ENCODE measurements around the gene CFAP46.
"Not testable (repeated sequence)": the region's sequence is repeated elsewhere in the genome, so short reads cannot be mapped to it uniquely, and the experiment has no call there.

CFAP46 gene

GRCh38 chr10:132933308-132934042 lies 8.9 kb downstream of the CFAP46 start:
- ChIA-PET CTCF (no interaction called here), POLR2A (no interaction called here)
- no peak for DNase-seq (ENCODE audit: extremely low spot score)
- no peak for TF ChIP-seq LEF1 (IDR thresholded peaks at IDR 0.05; ENCODE audit: borderline replicate concordance)
- no peak for TF ChIP-seq SP1 (IDR thresholded peaks at IDR 0.05)
- no peak for TF ChIP-seq SUZ12 (IDR thresholded peaks at IDR 0.05)
- TF ChIP-seq ARNT (IDR thresholded peaks at IDR 0.05): no peak
- no peak for TF ChIP-seq HDGF (IDR thresholded peaks at IDR 0.05; ENCODE audit: borderline replicate concordance)
- no peak for TF ChIP-seq ELF4 (IDR thresholded peaks at IDR 0.05)
- no peak for TF ChIP-seq CTBP1 (IDR thresholded peaks at IDR 0.05; ENCODE audit: borderline replicate concordance)
- TF ChIP-seq PKNOX1 (IDR thresholded peaks at IDR 0.05): no peak
- no peak for TF ChIP-seq BHLHE40 (IDR thresholded peaks at IDR 0.05; ENCODE audit: borderline replicate concordance)
- no peak for TF ChIP-seq TARDBP (IDR thresholded peaks at IDR 0.05)
- no peak for TF ChIP-seq FOXA1 (IDR thresholded peaks at IDR 0.05)
- no peak for TF ChIP-seq FOXM1 (IDR thresholded peaks at IDR 0.05; ENCODE audit: borderline replicate concordance)
- no peak for TF ChIP-seq ZNF384 (IDR thresholded peaks at IDR 0.05)
- TF ChIP-seq FOXK2 (IDR thresholded peaks at IDR 0.05): no peak
- no peak for TF ChIP-seq L3MBTL2 (conservative IDR thresholded peaks at IDR 0.05)
- no peak for TF ChIP-seq NFRKB (IDR thresholded peaks at IDR 0.05)

DNA sequence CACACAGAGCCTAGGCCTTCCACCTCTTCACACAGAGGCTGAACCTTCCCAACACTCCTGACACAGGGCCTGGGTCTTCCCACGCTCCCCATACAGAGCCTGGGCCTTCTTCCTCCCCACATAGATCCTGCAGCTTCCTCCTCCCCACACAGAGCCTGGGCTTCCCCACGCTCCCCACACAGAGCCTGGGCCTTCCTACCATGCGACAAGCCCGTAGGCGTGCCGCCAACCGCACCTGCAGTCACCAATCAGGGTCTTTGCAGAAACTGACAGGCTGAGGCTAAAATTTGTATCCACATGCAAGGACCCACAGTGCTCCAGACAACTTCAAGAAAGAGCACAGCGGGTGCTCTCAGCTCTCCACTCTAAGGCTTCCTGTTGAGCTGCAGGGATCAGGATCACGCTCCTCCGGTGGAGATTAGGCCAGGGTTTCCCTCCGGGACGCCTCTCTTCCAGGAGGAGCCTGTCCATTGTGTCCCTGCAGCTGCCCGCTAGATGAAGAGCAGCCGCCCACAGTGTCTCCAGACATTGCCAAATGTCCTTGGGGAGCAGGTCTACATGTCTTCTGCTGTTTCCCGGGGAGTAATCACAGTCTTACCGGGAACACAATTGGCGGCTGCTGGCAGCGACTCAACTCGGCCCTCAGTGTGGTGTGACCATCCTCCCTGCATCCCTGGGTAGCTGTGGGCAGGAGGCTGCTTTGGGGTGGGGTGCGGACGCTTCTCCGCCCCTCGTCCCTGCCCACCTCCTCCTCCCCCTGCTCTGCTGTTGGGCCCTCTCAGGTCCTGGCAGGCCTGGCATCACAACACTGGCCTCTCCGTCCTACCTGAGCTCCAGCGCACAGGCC lies 9.7 kb downstream of the CFAP46 start:
- CTCF ChIA-PET: no interaction called here

GRCh38 chr10:132931258-132932250 lies 10.8 kb downstream of the CFAP46 start:
- POLR2A ChIA-PET; DNase-seq (ENCODE audit: extremely low spot score); CTCF ChIA-PET: not testable (repeated sequence)

More for the DNA sequence above, 9.7 kb downstream of the CFAP46 start:
- POLR2A ChIA-PET: no interaction called here
- no peak for TF ChIP-seq CTBP1 (IDR thresholded peaks at IDR 0.05; ENCODE audit: borderline replicate concordance)
- no peak for TF ChIP-seq BHLHE40 (IDR thresholded peaks at IDR 0.05; ENCODE audit: borderline replicate concordance)
- no peak for TF ChIP-seq ZNF384 (IDR thresholded peaks at IDR 0.05)
- no peak for TF ChIP-seq ARNT (IDR thresholded peaks at IDR 0.05)
- no peak for TF ChIP-seq SUZ12 (IDR thresholded peaks at IDR 0.05)
- TF ChIP-seq HDGF (IDR thresholded peaks at IDR 0.05; ENCODE audit: borderline replicate concordance): no peak
- no peak for TF ChIP-seq FOXM1 (IDR thresholded peaks at IDR 0.05; ENCODE audit: borderline replicate concordance)
- no peak for TF ChIP-seq TARDBP (IDR thresholded peaks at IDR 0.05)
- TF ChIP-seq SP1 (IDR thresholded peaks at IDR 0.05): no peak
- TF ChIP-seq FOXK2 (IDR thresholded peaks at IDR 0.05): no peak
- TF ChIP-seq L3MBTL2 (conservative IDR thresholded peaks at IDR 0.05): no peak
- TF ChIP-seq NFRKB (IDR thresholded peaks at IDR 0.05): no peak
- no peak for TF ChIP-seq ELF4 (IDR thresholded peaks at IDR 0.05)
- no peak for TF ChIP-seq LEF1 (IDR thresholded peaks at IDR 0.05; ENCODE audit: borderline replicate concordance)
- no peak for TF ChIP-seq FOXA1 (IDR thresholded peaks at IDR 0.05)
- no peak for TF ChIP-seq PKNOX1 (IDR thresholded peaks at IDR 0.05)
- no peak for DNase-seq (ENCODE audit: extremely low spot score)

DNA sequence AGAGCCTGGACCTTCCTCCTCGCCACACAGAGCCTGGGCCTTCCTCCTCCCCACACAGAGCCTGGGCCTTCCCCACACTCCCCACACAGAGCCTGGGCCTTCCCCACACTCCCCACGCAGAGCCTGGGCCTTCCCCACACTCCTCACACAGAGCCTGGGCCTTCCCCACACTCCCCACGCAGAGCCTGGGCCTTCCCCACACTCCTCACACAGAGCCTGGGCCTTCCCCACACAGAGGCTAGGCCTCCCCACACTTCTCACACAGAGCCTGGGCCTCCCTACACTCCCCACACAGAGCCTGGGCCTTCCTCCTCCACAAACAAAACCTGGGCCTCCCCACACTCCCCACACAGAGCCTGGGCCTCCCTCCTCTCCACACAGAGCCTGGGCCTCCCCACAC lies 11.7 kb downstream of the CFAP46 start:
- DNase-seq (ENCODE audit: extremely low spot score); CTCF ChIA-PET; POLR2A ChIA-PET: not testable (repeated sequence)

DNA sequence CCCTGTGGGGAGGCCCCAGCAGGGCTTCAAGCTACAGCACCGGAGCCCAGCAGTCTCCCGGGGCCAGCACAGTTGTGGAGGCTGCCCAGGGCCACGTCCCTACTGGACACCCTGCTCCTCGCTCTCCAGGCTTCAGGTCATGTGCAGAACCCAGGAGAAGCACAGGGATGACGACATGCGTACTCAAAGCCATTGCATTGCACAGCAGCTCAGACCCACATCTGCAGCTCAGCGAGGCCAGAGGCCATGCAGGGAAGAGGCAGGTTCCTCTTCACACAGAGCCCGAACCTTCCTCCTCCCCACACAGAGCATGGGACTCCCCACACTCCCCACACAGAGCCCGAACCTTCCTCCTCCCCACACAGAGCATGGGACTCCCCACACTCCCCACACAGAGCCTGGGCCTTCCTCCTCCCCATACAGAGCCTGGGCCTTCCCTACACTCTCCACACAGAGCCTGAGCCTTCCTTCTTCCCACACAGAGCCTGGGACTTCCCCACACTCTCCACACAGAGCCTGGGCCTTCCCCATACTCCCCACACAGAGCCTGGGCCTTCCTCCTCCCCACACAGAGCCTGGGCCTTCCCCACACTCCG lies 12.3 kb downstream of the CFAP46 start:
- ChIA-PET CTCF (no interaction called here), POLR2A (no interaction called here)
- no peak for TF ChIP-seq SP1 (IDR thresholded peaks at IDR 0.05)
- TF ChIP-seq LEF1 (IDR thresholded peaks at IDR 0.05; ENCODE audit: borderline replicate concordance): no peak
- TF ChIP-seq ARNT (IDR thresholded peaks at IDR 0.05): no peak
- no peak for TF ChIP-seq FOXK2 (IDR thresholded peaks at IDR 0.05)
- no peak for TF ChIP-seq ZNF384 (IDR thresholded peaks at IDR 0.05)
- no peak for TF ChIP-seq ELF4 (IDR thresholded peaks at IDR 0.05)
- TF ChIP-seq CTBP1 (IDR thresholded peaks at IDR 0.05; ENCODE audit: borderline replicate concordance): no peak
- TF ChIP-seq HDGF (IDR thresholded peaks at IDR 0.05; ENCODE audit: borderline replicate concordance): no peak
- TF ChIP-seq SUZ12 (IDR thresholded peaks at IDR 0.05): no peak
- DNase-seq (ENCODE audit: extremely low spot score): no peak

DNA sequence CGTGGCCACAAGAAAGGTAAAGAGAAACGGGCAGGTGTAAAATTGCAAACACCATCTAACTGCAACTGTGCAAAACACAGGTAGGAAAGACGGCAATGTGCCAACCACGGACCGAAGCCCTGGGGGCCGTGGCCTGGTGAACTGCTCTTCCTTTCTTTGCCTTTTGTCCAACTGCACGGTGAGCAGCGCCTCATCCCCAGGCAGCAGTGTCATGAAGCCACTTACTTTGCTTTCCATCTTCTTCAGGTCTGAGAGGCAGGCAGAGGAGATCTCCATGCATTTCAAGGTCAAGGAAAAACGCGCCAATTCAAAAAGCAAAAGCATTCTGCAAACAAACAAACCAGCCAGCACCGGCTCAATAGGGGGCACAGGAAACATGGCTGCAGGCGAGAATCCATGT lies 12.9 kb downstream of the CFAP46 start:
- no peak for DNase-seq (ENCODE audit: extremely low spot score)
- POLR2A ChIA-PET: no interaction called here
- TF ChIP-seq L3MBTL2 (conservative IDR thresholded peaks at IDR 0.05): no peak
- no peak for TF ChIP-seq SP1 (IDR thresholded peaks at IDR 0.05)
- no peak for TF ChIP-seq PKNOX1 (IDR thresholded peaks at IDR 0.05)
- TF ChIP-seq BHLHE40 (IDR thresholded peaks at IDR 0.05; ENCODE audit: borderline replicate concordance): no peak
- no peak for TF ChIP-seq FOXK2 (IDR thresholded peaks at IDR 0.05)
- no peak for TF ChIP-seq ZNF384 (IDR thresholded peaks at IDR 0.05)
- no peak for TF ChIP-seq TARDBP (IDR thresholded peaks at IDR 0.05)
- no peak for TF ChIP-seq ARNT (IDR thresholded peaks at IDR 0.05)
- TF ChIP-seq LEF1 (IDR thresholded peaks at IDR 0.05; ENCODE audit: borderline replicate concordance): no peak
- no peak for TF ChIP-seq FOXA1 (IDR thresholded peaks at IDR 0.05)
- TF ChIP-seq HDGF (IDR thresholded peaks at IDR 0.05; ENCODE audit: borderline replicate concordance): no peak
- TF ChIP-seq NFRKB (IDR thresholded peaks at IDR 0.05): no peak
- TF ChIP-seq SUZ12 (IDR thresholded peaks at IDR 0.05): no peak
- TF ChIP-seq CTBP1 (IDR thresholded peaks at IDR 0.05; ENCODE audit: borderline replicate concordance): no peak
- CTCF ChIA-PET: no interaction called here
